Fibroblast of skin of scalp (primary cell): ENCODE results near the gene MB21D2.

Experiments
- DNase-seq: peaks from one replicate; pipeline ENCODE4 v3.0.0-alpha.2; 2013

MB21D2 gene

DNA sequence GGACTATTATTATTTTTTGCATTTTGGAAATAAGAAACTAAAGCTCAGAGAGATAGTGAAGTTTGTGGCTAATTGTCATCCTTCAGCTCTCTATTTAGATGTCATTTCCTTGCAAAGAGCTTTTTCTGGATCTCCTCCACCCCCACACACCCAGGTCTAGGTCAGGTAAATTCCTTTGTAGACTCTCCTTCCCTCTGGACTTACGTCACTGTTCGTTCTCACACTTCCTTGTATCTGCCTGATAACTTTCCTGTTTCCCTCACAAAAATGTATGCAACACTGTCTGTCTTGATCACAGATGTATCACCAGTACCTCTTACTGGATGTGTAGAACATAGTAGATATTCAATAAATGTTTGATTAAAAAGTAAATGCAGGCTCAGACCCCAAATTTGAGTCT, 6.1 kb upstream of the MB21D2 start:
- no peak for DNase-seq

DNA sequence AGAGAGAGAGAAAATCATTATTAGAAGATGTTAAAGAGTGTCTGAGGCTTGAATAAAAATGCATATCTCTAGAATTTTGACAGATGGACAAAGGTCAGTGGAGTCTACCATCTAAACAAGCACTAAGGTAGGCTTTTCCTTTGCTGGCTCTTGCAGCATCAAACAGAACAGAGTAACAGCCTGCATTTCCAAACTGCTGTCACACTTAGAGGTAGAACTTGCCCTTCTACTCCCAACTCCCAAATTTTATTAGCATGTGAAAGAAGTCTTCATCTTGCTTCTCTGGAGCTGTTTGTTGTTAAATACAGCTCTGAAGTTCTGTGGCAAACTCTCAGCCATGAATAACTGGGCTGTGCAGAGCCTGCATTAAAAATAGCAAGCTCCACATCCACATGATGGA, 4.1 kb upstream of the MB21D2 start:
- no peak for DNase-seq

DNA sequence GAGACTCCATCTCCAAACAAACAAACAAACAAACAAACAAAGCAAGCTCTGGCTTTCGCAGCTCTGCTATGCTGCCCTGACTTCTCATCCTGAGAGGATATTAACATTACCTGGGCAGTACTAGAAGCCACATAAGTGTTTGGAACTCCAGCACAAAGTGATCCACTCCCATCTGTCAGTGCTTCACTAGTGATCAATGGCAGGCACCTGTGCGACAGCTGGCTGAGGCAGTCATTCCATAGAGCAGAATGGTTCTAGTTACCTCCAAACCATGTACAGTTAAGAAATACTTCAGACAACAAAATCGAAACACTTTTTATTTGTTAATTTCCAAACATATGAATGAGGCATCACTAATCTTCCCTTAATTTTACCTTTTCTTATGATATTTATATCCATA, 2.8 kb upstream of the MB21D2 start:
- no peak for DNase-seq

DNA sequence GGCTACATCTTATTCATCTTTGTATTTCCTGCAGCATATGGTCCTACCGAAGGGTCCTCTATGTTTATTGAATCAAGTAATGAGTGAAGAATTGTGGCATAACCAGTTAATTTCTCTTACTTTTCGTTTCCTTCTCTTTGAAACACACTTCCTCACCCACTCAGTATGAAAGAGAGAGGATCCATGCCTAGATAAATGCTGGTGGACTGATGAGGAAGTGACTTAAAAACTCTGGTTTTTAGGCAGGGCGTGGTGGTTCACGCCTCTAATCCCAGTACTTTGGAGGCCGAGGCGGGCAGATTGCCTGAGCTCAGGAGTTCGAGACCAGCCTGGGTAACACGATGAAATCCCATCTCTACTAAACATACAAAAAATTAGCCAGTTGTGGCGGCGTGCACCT, 2.2 kb upstream of the MB21D2 start:
- no peak for DNase-seq

DNA sequence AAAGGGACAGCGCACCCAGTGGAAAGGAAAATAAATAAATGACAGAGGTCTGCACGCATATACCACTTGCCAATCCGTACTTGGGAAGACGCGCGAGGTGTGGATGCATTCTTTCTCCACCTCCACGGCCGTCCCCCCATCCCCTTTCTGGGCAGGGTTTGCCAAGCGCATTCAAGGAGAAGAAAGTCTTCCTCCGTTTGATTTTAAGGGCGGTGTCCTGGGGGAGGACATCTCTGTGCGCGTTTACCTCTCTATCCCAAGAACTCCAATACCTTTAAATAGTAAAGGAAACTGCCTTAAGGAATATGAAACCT, 576 bp upstream of the MB21D2 start:
- no peak for DNase-seq

DNA sequence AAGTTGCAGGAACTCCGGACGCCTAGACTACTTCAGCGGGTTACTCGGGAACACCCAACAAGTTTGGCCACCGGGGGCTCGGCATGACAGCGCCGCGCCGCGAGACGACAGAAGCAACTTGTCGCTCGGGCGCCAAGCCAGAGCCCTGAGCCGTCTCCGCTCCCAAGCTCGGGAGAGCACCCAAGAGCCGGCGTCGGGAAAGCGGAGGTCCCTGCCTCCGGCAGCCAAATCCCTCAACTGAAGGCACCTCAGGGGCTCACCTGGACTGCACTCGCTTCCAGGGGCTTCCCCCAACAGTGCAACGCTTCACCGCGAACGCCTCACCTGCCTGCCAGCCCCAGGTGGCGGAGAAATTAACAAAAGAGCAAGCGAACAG, 640 bp downstream of the MB21D2 start:
- peak; percentile 78 for DNase-seq

DNA sequence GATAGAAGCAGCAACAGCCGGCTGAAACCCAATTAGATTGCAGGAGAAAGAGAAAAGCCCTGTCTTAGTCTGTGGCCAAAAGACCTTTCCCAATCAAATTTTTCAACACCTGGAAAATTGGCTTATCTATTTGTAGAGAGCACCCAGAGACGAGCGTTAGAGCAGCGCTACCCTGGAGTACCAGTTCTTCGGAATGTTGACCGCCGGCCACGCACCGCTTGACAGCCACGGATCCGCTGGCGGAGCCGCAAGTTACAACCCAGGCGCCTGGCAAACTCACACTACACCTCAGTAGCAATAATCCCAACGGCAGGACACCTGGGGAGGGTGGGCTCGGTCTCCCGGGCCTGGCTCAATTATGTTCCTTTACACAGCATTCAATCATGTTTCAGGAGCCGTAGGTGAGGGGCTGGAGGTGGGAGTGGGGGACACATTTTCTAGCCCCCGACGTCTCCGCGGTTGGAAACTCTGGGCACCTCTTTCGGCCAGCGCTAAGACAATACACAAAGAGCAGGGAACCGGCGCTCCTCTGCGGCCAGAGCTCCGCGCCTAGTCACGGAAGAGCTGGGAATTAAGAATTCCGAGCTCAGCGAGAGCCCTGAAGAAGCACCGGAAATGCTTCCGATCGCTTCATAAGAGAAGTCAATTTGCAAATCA, 1.2 kb downstream of the MB21D2 start:
- DNase-seq: peak; percentile 22

DNA sequence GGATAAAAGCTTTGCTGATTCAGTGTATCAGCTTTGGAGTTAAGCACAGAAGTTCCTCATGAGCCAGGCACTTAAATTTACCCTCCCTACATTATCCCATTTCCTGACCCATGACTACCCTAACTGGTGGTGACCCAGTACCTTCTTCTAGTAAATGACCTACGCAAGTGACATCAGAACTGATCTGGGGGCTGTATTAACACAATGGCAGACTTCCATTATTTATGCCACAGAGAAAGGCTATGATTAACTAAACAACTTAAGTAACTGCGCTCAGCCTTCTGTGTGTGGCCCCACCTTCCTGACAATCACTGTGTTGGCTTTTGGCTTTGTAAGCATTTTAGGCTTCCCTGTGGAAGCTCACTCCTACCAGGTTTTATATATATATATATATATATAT, 1.9 kb downstream of the MB21D2 start:
- DNase-seq: no peak

DNA sequence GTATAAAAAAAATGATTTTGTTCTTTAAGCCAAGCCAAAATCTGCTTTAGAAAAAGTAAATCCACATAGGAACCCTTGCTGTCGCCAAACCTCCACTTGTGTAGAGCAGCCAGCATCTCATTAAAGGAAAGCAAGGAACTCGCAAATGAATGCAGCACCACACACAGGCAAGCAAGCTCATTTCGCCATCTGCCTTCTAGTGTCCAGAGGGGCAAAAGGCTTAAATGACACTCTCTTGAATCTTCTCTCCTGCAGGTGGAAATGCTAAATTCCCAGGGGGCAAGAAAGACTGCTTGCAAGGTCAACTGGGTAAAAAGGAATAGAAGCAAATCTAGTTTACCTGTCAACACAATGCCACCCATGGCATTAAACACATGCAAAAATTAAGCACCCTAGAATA, 2.4 kb downstream of the MB21D2 start:
- peak; percentile 74 for DNase-seq

DNA sequence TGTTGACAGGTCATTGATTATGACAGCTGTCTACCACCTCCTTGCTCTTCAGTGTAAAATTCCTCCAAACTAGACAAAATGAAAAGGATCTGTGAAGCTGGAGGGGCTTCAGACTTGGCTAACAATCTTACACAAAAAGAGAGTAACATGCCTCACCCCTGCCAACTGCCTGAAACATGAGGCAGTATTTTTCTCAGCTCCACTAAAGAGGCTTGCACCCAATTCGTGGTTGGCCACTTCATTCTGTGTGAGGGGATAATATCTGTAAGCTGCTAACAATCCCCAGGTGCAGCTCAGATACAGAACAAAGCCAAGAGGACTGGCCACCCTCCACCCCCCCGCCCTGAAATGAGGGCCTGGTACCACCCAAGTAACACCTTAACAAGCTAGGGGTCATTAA, 2.8 kb downstream of the MB21D2 start:
- DNase-seq: no peak

DNA sequence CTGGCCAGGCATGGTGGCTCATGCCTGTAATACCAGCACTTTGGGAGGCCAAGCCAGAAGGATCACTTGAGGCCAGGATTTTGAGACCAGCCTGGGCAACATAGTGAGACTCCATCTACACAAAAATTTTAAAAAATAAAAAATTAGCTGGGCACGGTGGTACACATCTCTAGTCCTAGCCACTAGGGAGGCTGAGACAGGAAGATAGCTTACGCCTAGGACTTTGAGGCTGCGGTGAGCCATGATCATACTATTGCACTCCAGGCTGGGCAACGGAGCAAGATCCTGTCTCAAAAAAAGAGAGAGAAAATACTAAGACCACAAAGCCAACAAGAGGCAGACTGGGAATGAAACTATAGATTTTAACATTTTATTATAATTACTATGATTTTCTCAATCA, 4.1 kb downstream of the MB21D2 start:
- DNase-seq: no peak

DNA sequence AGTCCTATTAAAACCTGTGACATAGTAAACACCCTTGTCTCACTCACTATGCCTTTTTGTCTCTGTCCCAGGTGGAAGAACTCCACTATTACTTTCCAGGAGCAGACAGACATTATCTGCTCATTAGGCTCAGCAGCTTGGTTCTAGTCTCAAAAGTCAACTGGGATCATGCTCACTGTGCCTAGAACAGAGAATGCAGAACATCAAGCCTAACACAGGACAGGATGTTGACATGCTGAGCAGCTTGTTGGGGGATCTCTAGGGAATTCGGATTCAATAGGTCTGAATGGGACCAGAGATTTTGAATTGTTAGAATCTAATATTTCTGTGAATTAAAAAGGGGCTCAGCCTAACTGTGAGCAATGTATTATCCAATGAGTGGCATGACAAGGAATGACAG, 6.4 kb downstream of the MB21D2 start:
- no peak for DNase-seq

DNA sequence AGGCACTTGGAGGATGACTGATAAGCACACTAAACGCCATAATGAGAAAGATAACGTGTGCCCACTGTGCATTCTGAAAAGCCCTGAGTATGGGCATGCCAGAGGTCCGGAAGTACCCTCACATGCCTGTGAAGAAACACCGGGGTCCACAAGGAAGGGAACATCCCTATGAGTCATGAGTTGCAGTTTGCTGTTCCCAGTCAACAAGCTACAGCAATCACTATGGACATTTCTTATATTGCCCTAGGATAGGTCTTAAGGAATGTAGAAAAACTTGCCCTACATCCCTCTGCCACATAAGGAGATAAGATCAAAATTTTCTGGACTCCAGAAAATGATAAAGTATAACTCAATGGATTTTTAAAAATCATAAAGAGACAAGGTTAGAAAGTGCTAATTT, 9.9 kb downstream of the MB21D2 start:
- no peak for DNase-seq

DNA sequence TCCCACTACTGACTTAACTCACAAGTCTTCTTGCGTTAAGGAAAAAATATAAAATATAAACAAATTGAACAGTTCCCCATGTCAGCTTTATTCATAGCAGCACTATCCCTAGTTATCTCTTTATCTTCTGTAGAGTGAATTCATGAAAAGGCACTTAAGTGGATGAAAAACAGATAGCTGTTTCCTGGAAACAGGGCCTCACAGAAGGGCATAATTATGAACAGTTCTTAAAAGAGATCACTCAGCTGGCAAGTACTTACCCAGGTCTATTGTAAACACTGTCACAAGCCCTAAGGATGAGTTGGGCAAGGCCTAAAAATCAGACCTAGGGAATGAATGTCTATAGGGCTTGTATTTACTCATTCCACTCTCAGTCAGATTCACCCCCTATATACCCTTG, 10.7 kb downstream of the MB21D2 start:
- DNase-seq: no peak

DNA sequence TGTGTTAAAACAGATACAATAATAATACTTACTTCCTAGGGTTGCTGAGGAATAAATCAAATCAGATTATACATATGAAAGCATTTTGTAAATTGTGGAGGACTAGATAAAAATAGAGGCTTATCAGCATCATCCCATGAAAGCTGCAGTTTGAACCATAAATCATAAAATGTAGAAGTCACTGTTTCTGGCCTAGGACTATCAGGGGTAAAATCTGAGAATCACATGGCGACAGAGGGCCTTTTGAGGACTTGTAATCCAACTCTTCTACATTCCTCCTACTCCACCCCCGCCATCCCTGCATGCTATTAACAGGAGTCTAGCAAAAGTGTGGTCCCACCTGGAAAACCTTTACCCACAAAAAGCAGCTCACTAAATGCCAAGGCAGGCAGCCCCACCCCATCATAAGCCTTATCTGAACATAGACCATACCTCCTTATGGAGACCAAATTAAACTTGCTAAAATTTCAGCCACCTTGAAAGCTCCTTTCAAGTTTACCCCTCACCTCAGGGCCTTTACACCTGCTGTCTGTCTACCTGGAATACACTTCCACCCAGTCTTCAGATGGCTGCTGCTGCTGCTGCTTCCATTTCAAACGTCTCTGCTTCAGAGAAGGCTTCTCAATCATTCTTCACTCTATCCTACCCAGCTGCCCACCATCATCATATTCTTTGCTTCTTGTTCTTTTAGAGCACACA, 11.5 kb downstream of the MB21D2 start:
- no peak for DNase-seq

DNA sequence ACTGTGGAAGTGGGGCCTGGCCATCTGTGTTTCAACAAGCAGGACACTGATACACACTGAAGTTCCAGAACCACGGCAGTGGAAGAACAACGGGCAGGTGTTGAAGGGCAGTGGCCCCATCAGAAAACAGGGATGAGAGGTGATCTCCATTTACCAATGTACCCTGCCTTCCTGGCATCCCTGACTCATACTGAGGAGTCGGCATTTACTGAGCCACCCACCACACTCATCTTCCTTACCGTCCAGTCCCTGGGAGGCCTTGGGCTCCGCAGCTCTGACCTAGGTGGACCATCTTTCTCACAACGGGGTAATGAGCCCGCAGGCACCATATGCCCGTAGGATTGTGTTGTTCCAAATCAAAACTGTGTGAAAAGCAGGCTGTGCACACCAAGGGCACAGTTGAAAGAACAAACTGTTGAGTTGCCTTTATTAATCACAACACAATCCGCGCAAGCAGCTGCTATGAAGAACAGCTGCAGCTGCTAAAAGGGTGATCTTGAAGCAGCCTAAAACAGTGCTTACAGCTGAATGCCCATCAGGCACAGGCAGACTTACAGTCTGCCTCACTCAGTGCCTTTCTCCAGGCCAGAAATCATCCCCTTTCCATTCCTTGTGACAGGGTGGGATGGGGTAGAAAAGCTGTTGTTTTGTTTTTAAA, 12.9 kb downstream of the MB21D2 start:
- DNase-seq: no peak

DNA sequence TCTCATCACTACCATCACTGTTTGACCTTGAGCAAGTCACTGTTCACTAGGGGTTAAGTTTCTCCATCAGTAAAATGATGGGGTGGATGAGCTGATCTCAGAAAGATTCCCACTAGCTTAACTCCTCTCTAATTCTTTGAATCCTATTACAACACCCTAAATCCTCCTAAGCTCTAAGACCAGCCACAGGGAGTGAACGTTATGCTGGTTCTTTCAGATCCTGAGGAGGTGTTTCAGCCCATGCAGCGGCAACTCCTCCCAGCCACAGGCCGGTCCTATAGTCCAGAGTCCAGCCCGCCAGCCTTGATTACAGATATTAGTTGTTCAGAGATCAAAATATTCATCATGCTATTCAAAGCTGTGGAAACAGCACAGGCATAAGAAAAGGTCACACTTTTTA, 15.1 kb downstream of the MB21D2 start:
- no peak for DNase-seq

DNA sequence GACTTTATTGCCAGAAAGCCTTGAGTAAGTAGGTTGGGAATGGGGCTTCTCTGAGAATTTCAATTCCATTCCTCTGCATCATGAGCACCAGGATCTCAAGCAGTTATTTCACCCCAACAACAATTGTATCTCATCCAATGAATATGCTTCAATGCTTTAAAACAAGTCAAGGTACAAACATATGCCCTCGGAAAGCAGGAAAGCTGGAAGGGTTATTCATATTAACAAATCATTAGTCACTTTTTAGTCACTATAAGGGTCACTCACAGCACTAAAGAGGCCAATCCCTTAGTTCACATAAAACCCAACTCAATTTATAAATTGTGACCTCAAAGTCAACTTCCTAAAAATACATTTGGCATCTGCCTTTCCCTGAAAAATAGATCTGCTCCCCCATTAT, 16.2 kb downstream of the MB21D2 start:
- DNase-seq: peak; percentile 93

DNA sequence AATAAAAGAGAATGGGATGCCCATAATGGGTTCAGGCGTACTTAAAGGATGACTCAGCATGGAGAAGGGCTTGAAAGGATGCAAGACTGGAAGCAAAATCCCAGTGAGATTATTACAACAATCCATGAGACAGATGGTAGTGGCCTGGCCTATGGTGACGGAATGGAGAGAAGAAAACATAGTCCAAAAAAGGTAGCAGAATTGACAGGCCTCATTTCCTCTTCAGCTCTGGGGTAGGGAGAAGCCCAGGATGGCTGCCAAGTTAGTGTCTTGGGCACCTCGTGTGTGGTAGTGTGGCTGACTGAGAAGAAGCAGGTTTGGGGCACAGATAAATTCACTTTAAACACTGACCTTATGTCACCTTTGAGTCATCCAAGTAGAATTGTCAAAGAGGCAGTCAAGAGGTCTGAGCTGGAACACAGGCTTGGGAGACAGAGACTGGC, 18.1 kb downstream of the MB21D2 start:
- DNase-seq: peak; percentile 96

DNA sequence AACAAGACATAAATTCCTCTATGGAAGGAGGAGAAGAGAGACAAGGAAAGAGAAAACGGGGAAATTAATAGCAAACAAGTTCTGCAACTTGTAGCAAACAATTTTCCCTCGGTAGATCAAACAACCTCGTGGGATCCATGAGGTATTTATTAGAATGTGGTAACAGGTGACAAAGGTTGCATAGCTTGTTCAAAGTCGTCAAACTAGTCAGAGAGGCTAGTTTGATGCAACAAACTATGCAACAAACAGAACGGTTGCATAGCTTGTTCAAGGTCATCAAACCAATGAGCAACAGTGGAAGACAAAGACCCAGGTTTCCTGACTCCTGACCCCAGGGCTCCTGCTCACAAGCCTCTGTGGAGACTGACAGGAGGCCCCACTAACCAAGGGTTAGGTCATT, 20.7 kb downstream of the MB21D2 start:
- DNase-seq: no peak

DNA sequence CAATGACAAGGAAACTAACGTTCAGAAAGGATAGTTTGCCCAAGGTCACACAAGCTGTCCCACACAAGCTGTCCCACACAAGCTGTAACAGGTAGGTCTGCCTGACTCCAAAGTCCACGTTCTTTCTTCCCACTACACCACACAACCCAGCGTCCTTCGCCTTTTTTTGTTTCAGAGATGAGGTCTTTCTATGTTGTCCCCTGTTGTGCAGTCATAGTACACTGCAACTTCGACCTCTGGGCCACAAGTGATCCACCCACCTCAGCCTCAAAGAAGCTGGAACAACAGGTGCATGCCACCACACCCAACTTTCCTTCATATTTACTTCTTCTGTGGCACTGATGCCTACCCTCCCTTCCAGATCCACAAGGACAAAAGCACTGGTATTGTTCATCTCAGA, 21.4 kb downstream of the MB21D2 start:
- DNase-seq: no peak

DNA sequence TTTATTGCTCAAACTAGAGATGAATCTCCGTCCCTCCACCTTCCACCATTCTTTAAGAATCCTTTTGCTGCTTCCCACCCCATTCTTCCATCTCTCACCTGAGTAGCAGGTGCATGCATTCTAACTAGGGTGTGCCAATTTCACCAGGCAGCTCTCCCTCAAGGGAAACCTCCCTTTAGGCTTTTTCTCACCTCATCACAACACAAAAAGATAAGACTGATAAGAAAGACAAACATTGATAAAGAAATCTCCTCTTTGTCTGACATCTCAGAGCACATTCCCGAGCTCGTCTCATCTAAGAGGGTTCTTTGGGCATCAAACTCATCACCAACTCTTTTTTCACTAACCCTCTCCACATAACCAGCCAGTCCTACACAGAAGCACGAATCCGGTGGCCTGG, 23.0 kb downstream of the MB21D2 start:
- DNase-seq: no peak

DNA sequence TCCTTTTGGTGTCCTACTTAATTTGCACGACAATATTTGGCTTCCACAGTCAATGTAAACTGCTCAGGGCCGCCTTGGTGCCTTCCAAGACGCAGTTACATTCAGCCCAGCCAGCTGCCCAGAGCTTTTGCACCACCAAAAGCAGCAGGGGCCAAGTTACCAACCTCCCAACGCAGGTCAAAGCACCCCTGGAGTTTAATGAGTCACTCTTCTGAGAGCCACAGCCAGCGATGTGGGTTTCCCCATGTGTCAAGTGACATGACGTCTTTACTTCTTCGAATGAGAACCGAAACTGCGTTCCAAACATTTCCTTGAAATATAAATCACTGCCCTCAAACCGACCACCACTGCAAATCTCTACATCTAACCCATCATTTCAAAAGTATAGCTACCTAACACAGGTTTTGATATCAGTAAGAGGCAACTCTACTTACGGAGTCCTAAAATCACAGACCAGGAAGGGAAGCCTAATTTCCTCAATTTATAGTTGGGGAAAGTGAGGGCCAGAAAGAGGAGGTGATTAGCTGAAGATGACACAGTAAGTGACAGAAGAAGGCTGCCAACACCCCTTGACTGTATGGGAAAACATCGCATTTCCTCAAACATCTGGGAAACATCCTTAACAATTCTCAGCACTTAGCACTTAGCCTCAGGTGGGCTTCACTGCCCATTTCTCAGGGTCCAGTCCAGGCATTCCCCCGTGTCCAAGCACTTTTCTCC, 24.5 kb downstream of the MB21D2 start:
- peak; percentile 91 for DNase-seq
